Measurements from ENCODE around the gene TRIO. TPM values are rescaled to one million over a fixed set of nuclear protein-coding genes. Genes with fewer than 3 reads are reported as not detected.

Gene TRIO
- polyA plus RNA-seq, 1 donor (not counting 4 experiments of a cell fraction or from before 2014, with no cell fraction given), result 57.2 TPM

DNA sequence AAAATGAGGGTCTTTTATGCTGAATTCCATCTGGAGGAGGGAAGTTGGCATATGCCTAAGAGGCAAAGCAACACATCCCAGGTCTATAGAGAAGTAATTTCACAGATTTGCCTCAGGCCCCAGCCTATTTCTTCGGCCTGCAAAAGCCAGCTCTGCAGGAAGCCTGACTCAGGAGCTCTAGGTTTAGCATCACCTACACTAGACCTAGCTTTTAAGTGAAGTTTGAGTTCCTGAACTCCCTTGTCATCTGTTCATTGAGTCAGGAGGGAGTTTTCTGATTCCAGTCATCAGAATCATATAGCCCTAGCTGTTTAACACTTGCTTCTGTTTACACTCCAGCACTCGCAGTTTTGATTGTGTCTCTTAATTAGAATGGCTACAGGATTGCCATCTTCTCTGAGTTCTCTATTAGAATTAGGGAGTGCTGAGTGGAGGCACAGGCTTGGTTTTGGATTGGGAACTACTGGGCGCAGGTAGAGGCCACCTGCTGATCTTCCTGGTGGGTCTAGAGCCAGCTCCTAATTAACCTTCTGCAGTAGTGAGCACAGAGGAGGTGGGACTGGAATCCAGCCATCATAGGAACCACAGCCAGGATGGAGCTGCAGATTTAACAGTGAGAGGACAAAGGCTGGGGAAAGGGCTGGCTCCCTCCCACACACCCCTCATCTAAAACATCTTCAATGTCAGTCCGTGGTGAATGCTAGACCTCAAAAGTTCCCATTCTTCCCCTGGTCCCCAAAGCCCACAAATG is 179.5 kb downstream of the TRIO start:
- H2AFZ ChIP-seq (ENCODE audit: control insufficient read depth, low read length), result no peak overlapping the region
- H4K20me1 ChIP-seq (ENCODE audit: control insufficient read depth, extremely low read depth, insufficient read depth, low read length), result no peaks in the 10 kb centered on the region
- no peaks in the 10 kb centered on the region for H3K4me1 ChIP-seq (ENCODE audit: control insufficient read depth, extremely low read depth, insufficient read depth, low read length)
- H3K27me3 ChIP-seq (ENCODE audit: control insufficient read depth, extremely low read depth, insufficient read depth, low read length), result no peaks in the 10 kb centered on the region
- H3K9ac ChIP-seq (ENCODE audit: control insufficient read depth, extremely low read depth, insufficient read depth, low read length), result no peak overlapping the region
- dilution Hi-C loops (cut with MboI; ENCODE audit: extremely low pct_ligation_motif_present, low sequenced_read_pairs), result no loop called here
- no peak for TF ChIP-seq EZH2 (IDR thresholded peaks at IDR 0.05; ENCODE audit: low read length)
- TF ChIP-seq, protein P1, sequence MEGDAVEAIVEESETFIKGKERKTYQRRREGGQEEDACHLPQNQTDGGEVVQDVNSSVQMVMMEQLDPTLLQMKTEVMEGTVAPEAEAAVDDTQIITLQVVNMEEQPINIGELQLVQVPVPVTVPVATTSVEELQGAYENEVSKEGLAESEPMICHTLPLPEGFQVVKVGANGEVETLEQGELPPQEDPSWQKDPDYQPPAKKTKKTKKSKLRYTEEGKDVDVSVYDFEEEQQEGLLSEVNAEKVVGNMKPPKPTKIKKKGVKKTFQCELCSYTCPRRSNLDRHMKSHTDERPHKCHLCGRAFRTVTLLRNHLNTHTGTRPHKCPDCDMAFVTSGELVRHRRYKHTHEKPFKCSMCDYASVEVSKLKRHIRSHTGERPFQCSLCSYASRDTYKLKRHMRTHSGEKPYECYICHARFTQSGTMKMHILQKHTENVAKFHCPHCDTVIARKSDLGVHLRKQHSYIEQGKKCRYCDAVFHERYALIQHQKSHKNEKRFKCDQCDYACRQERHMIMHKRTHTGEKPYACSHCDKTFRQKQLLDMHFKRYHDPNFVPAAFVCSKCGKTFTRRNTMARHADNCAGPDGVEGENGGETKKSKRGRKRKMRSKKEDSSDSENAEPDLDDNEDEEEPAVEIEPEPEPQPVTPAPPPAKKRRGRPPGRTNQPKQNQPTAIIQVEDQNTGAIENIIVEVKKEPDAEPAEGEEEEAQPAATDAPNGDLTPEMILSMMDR (optimal IDR thresholded peaks at IDR 0.05 in 1 of 3, IDR thresholded peaks at IDR 0.05 in 1 of 3, conservative IDR thresholded peaks at IDR 0.05 in 1 of 3; ENCODE audit: extremely low read depth in 1 of 3, insufficient read depth in 2 of 3, low read length in 3 of 3), result no peak
- H3K9me3 ChIP-seq (ENCODE audit: control insufficient read depth, low read depth, low read length), result no peaks in the 10 kb centered on the region
- no peak overlapping the region for H3K4me2 ChIP-seq (ENCODE audit: control insufficient read depth, extremely low read depth, insufficient read depth, low read depth, low read length)
- no peaks in the 10 kb centered on the region for H3K9me1 ChIP-seq (ENCODE audit: control insufficient read depth, extremely low read depth, insufficient read depth, low read length)
- no peak overlapping the region for H3K4me3 ChIP-seq (ENCODE audit: control insufficient read depth in 2 of 3, extremely low read depth in 1 of 3, insufficient read depth in 2 of 3, low read depth in 1 of 3, low read length in 3 of 3)
- H3K36me3 ChIP-seq (ENCODE audit: control insufficient read depth in 2 of 2, extremely low read depth in 1 of 2, insufficient read depth in 2 of 2, low read length in 2 of 2), result peaks cover 12 to 13% of the 10 kb centered on the region in 2 experiments
- FAIRE-seq, result no peak
- peaks cover 46% of the 10 kb centered on the region for H3K79me2 ChIP-seq (ENCODE audit: control insufficient read depth, insufficient read depth, low read length)
- no peak for DNase-seq (ENCODE audit: low read depth, low spot score)
- no peak overlapping the region for H3K27ac ChIP-seq (ENCODE audit: control insufficient read depth, insufficient read depth, low read length)

DNA sequence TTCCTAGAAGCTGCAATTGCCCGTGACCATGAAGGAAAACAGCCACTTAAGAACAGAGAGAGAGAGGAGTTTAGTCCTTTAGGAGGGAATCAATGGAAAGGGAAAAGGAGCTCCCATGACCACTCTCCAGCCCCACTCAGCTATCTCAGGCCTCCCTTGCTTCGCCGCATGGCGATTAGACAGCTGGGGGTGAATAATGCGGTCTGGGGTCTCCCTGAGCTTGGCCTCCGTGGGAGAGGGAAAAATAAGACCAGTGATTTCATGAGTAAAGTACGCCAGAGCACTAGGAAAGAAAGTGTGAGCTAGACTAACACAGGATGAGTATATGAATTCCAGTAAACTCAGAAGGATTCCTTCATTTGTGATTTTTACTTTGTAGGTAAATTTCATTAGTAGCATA is 180.3 kb downstream of the TRIO start:
- H2AFZ ChIP-seq (ENCODE audit: control insufficient read depth, low read length), result no peak overlapping the region

More for the DNA sequence above, 180.3 kb downstream of the TRIO start:
- DNase-seq (ENCODE audit: low read depth, low spot score) (no peak), FAIRE-seq (no peak)
- no peaks in the 10 kb centered on the region for H3K9me1 ChIP-seq (ENCODE audit: control insufficient read depth, extremely low read depth, insufficient read depth, low read length)
- no peak overlapping the region for H3K27ac ChIP-seq (ENCODE audit: control insufficient read depth, insufficient read depth, low read length)
- no peaks in the 10 kb centered on the region for H3K4me1 ChIP-seq (ENCODE audit: control insufficient read depth, extremely low read depth, insufficient read depth, low read length)
- H3K79me2 ChIP-seq (ENCODE audit: control insufficient read depth, insufficient read depth, low read length), result peaks cover 52% of the 10 kb centered on the region
- peaks cover 12 to 13% of the 10 kb centered on the region in 2 experiments for H3K36me3 ChIP-seq (ENCODE audit: control insufficient read depth in 2 of 2, extremely low read depth in 1 of 2, insufficient read depth in 2 of 2, low read length in 2 of 2)
- H3K27me3 ChIP-seq (ENCODE audit: control insufficient read depth, extremely low read depth, insufficient read depth, low read length), result no peaks in the 10 kb centered on the region
- no peaks in the 10 kb centered on the region for H3K9me3 ChIP-seq (ENCODE audit: control insufficient read depth, low read depth, low read length)
- dilution Hi-C loops (cut with MboI; ENCODE audit: extremely low pct_ligation_motif_present, low sequenced_read_pairs), result no loop called here
- no peaks in the 10 kb centered on the region for H4K20me1 ChIP-seq (ENCODE audit: control insufficient read depth, extremely low read depth, insufficient read depth, low read length)
- H3K4me2 ChIP-seq (ENCODE audit: control insufficient read depth, extremely low read depth, insufficient read depth, low read depth, low read length), result no peak overlapping the region
- H3K9ac ChIP-seq (ENCODE audit: control insufficient read depth, extremely low read depth, insufficient read depth, low read length), result no peak overlapping the region
- TF ChIP-seq, protein P1 (optimal IDR thresholded peaks at IDR 0.05 in 1 of 3, IDR thresholded peaks at IDR 0.05 in 1 of 3, conservative IDR thresholded peaks at IDR 0.05 in 1 of 3; ENCODE audit: extremely low read depth in 1 of 3, insufficient read depth in 2 of 3, low read length in 3 of 3), result no peak
- no peak for TF ChIP-seq EZH2 (IDR thresholded peaks at IDR 0.05; ENCODE audit: low read length)
- H3K4me3 ChIP-seq (ENCODE audit: control insufficient read depth in 2 of 3, extremely low read depth in 1 of 3, insufficient read depth in 2 of 3, low read depth in 1 of 3, low read length in 3 of 3), result no peak overlapping the region

Measured in keratinocyte (primary cell).